ENCODE results near the gene CD7.

DNA sequence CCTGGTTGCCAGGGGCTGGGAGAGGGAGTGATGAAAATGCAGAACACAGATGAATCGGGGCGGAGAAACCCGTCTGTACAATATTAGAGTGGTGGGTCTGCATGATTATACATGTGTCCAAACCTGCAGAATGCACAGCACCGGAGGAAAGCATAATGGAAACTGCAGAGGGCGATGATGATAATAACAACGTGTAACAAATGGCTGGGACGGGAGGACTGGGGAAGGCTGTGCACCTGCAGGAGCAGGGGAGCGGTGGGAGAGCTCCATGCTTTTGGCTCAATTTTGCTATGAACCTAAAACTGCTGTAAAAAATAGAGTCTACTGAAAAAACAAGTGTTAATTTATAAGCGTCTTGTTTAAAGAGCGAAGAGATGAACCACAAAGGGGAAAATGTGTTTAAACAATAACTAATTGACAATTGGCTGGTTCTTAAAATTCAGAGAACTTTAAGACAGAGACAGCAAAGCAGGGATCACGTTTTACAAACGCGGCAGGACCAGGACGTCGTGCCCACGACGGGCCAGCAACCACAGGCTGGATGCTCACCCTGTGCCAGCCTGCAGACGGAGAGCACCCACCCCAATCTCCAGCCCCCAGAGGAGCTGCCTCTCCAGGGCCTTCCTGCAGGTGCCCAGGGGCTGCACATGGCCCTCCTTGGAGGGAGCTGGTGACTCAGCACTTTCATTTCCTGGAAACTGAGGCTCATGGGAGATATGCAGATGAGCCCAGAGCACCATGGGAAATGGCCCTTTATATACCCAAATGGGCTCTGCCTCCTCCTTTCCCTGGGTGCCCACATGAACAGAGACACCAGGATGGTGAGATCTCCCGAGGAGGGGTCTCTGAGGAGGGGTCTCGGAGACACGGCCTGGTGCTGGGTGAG, 41.3 kb upstream of the CD7 start, which contains the start of gene TEX19:
- no peak for TF ChIP-seq POLR2AphosphoS5 (IDR thresholded peaks at IDR 0.05; ENCODE audit: low read depth, low read length)
- no peak for TF ChIP-seq CTCF (IDR thresholded peaks at IDR 0.05)
- no peak for TF ChIP-seq SIN3A (IDR thresholded peaks at IDR 0.05; ENCODE audit: borderline replicate concordance, insufficient read depth, low read depth, low read length)
- TF ChIP-seq, protein P1, sequence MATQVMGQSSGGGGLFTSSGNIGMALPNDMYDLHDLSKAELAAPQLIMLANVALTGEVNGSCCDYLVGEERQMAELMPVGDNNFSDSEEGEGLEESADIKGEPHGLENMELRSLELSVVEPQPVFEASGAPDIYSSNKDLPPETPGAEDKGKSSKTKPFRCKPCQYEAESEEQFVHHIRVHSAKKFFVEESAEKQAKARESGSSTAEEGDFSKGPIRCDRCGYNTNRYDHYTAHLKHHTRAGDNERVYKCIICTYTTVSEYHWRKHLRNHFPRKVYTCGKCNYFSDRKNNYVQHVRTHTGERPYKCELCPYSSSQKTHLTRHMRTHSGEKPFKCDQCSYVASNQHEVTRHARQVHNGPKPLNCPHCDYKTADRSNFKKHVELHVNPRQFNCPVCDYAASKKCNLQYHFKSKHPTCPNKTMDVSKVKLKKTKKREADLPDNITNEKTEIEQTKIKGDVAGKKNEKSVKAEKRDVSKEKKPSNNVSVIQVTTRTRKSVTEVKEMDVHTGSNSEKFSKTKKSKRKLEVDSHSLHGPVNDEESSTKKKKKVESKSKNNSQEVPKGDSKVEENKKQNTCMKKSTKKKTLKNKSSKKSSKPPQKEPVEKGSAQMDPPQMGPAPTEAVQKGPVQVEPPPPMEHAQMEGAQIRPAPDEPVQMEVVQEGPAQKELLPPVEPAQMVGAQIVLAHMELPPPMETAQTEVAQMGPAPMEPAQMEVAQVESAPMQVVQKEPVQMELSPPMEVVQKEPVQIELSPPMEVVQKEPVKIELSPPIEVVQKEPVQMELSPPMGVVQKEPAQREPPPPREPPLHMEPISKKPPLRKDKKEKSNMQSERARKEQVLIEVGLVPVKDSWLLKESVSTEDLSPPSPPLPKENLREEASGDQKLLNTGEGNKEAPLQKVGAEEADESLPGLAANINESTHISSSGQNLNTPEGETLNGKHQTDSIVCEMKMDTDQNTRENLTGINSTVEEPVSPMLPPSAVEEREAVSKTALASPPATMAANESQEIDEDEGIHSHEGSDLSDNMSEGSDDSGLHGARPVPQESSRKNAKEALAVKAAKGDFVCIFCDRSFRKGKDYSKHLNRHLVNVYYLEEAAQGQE (IDR thresholded peaks at IDR 0.05; ENCODE audit: insufficient read depth in 1 of 2, low read depth in 2 of 2, low read length in 1 of 2) = no peak
- TF ChIP-seq TCF7L2 (IDR thresholded peaks at IDR 0.05; ENCODE audit: low read depth, low read length) = no peak

Measured in Panc1 (cell line).